RWPE2 (cell line): ENCODE results near the gene CARMIL3.
A peak's percentile ranks its signal among the peaks of the same experiment; 100 is the strongest.

ENCODE experiments used
- ATAC-seq: fragments of 200-7000 bp; cut with Tn5 transposase; 3 replicates; pipeline ENCODE4 v1.9.1; 2021; ENCODE audit warnings: low read depth
- DNase-seq: peaks from one replicate; pipeline ENCODE4 v3.0.0-alpha.2; 2020; ENCODE audit warnings: low spot score
- H3K27ac ChIP-seq: fragments of 450-650 bp; 2 replicates; pipeline ENCODE4 v1.5.1; 2017; ENCODE audit warnings: mild to moderate bottlenecking; ENCODE audit not compliant: poor library complexity, severe bottlenecking
- H3K27me3 ChIP-seq: fragments of 250-450 bp; sonication (Bioruptor Pico); 2 replicates; pipeline ENCODE4 v1.5.1; 2021; ENCODE audit warnings: mild to moderate bottlenecking, moderate library complexity; ENCODE audit not compliant: insufficient read depth, poor library complexity, severe bottlenecking
- H3K36me3 ChIP-seq: fragments of 250-450 bp; sonication (Bioruptor Pico); 2 replicates; pipeline ENCODE4 v1.5.1; 2020; ENCODE audit warnings: low read depth, mild to moderate bottlenecking, moderate library complexity
- H3K4me1 ChIP-seq: fragments of 250-450 bp; sonication (Bioruptor Pico); 2 replicates; pipeline ENCODE4 v1.5.1; 2021; ENCODE audit warnings: mild to moderate bottlenecking, moderate library complexity; ENCODE audit not compliant: insufficient read depth, poor library complexity, severe bottlenecking
- H3K4me3 ChIP-seq: fragments of 250-450 bp; sonication (Bioruptor Pico); 2 replicates; pipeline ENCODE4 v1.5.1; 2021; ENCODE audit warnings: mild to moderate bottlenecking, moderate library complexity; ENCODE audit not compliant: severe bottlenecking
- H3K9me3 ChIP-seq: fragments of 250-450 bp; sonication (Bioruptor Pico); 2 replicates; pipeline ENCODE4 v1.5.1; 2021; ENCODE audit warnings: mild to moderate bottlenecking, moderate library complexity; ENCODE audit not compliant: severe bottlenecking
- TF ChIP-seq, protein P1 (sequence below): fragments of 450-650 bp; IDR thresholded peaks from one replicate; pipeline ENCODE4 v1.5.1; 2017; ENCODE audit warnings: mild to moderate bottlenecking, moderate library complexity; ENCODE audit not compliant: poor library complexity, severe bottlenecking

The CARMIL3 gene

GRCh38 chr14:24080142-24080530, 28.3 kb downstream of the CARMIL3 start:
- no peaks in the 10 kb centered on the region for H3K9me3 ChIP-seq
- TF ChIP-seq, protein P1, sequence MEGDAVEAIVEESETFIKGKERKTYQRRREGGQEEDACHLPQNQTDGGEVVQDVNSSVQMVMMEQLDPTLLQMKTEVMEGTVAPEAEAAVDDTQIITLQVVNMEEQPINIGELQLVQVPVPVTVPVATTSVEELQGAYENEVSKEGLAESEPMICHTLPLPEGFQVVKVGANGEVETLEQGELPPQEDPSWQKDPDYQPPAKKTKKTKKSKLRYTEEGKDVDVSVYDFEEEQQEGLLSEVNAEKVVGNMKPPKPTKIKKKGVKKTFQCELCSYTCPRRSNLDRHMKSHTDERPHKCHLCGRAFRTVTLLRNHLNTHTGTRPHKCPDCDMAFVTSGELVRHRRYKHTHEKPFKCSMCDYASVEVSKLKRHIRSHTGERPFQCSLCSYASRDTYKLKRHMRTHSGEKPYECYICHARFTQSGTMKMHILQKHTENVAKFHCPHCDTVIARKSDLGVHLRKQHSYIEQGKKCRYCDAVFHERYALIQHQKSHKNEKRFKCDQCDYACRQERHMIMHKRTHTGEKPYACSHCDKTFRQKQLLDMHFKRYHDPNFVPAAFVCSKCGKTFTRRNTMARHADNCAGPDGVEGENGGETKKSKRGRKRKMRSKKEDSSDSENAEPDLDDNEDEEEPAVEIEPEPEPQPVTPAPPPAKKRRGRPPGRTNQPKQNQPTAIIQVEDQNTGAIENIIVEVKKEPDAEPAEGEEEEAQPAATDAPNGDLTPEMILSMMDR = no peak
- no peak overlapping the region for H3K27ac ChIP-seq
- ATAC-seq = no peak
- H3K4me3 ChIP-seq = no peak overlapping the region
- no peaks in the 10 kb centered on the region for H3K27me3 ChIP-seq
- no peaks in the 10 kb centered on the region for H3K36me3 ChIP-seq
- no peaks in the 10 kb centered on the region for H3K4me1 ChIP-seq
- DNase-seq = peak; percentile 55

DNA sequence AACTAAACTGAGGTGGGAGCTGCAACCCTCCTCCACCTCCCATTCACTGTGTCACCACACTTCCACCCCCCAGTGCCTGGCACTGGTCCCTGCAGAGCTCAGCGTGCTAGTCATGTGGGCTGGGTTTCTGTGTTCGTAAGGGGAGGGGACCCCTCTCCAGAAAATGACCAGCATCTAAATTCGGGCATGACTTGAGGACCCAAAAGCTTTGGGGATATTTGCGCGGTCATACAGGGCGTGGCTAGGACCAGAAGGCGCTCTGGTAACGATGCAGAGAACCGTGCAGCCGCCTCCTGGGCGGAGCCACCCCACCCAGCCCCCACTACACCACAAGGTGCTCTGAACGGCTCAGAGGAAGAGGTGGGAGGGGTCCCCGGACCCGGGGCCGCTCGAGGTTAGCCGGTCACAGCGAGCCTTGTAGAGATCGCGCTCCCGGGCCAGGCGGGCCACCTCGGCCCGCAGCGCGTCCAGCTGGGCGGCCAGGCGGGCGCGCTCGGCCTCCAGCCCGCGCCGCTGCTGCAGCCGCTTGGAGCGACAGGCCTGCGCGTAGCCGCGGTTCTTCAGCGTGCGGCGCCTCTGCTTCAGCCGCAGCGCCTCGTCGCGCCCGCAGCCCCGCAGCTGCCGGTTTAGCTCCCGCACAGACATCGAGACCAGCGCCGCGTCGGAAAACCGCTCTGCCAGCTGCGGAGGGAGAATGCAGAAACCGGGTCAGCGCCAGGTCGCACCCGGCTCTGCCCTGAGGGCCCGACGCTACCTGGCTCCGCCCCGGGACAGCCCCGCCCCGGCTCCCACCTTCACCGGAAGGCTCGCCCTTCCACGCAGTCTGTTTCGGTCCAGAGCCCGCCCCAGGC, 29.3 kb downstream of the CARMIL3 start:
- DNase-seq (peak; percentile 66), ATAC-seq (peak; percentile 78)
- no peaks in the 10 kb centered on the region for H3K36me3 ChIP-seq
- no peaks in the 10 kb centered on the region for H3K27me3 ChIP-seq
- no peak overlapping the region for H3K27ac ChIP-seq
- no peaks in the 10 kb centered on the region for H3K4me1 ChIP-seq
- TF ChIP-seq, protein P1 = no peak
- peak overlapping the region; percentile 43 for H3K4me3 ChIP-seq
- H3K9me3 ChIP-seq = no peaks in the 10 kb centered on the region

- Histone ChIP-seq H3K27ac (no peak overlapping the region), H3K27me3 (no peaks in the 10 kb centered on the region), H3K9me3 (no peaks in the 10 kb centered on the region), H3K4me1 (no peaks in the 10 kb centered on the region), H3K36me3 (no peaks in the 10 kb centered on the region), H3K4me3 (peak overlapping the region; percentile 43)
- TF ChIP-seq, protein P1 = no peak
- DNase-seq (peak; percentile 53), ATAC-seq (no peak)
Observed at GRCh38 chr14:24081739-24082211, 30.0 kb downstream of the CARMIL3 start.

GRCh38 chr14:24082411-24083080, 30.7 kb downstream of the CARMIL3 start:
- H3K36me3 ChIP-seq = no peaks in the 10 kb centered on the region
- TF ChIP-seq, protein P1 = no peak
- no peaks in the 10 kb centered on the region for H3K27me3 ChIP-seq
- ATAC-seq (no peak), DNase-seq (peak; percentile 62)
- H3K4me1 ChIP-seq = no peaks in the 10 kb centered on the region
- no peak overlapping the region for H3K4me3 ChIP-seq
- no peaks in the 10 kb centered on the region for H3K9me3 ChIP-seq
- no peak overlapping the region for H3K27ac ChIP-seq

DNA sequence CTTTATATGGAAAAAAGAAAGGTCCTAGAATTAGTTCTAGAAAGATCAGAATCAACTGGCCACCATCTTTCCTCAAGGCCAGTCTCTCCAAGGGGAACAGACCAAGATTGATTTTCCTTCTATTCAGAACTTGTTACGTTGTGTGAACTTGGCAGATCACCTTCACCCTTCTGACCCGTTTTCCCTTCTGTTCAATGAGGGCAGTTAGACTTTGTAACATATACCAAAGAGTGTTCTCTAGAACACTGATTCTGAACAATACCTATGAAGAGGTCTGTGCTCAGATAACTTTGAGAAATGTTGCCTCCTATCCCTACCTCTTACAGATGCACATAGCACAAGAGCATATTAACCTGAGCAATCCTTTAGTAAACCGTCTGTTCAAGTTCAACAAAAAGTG, 31.7 kb downstream of the CARMIL3 start:
- no peak for ATAC-seq

More for the DNA sequence above, 31.7 kb downstream of the CARMIL3 start:
- Histone ChIP-seq H3K36me3 (no peaks in the 10 kb centered on the region), H3K27ac (no peak overlapping the region), H3K4me1 (no peaks in the 10 kb centered on the region), H3K27me3 (no peaks in the 10 kb centered on the region), H3K9me3 (no peaks in the 10 kb centered on the region), H3K4me3 (no peak overlapping the region)
- DNase-seq = no peak
- TF ChIP-seq, protein P1 = no peak
